NCI-H345 treated with DMSO at 0.1 percent for 48 hours (cell line): ENCODE data around the gene MARS1.
A peak's percentile ranks its signal among the peaks of the same experiment; 100 is the strongest.
"Not testable (repeated sequence)": the region's sequence is repeated elsewhere in the genome, so short reads cannot be mapped to it uniquely, and the experiment has no call there.

Experiments used
- DNase-seq: peaks from one replicate; lab custom pipeline; 2025; ENCODE audit not compliant: unreplicated experiment; lab: John Stamatoyannopoulos, UW

Gene MARS1

DNA sequence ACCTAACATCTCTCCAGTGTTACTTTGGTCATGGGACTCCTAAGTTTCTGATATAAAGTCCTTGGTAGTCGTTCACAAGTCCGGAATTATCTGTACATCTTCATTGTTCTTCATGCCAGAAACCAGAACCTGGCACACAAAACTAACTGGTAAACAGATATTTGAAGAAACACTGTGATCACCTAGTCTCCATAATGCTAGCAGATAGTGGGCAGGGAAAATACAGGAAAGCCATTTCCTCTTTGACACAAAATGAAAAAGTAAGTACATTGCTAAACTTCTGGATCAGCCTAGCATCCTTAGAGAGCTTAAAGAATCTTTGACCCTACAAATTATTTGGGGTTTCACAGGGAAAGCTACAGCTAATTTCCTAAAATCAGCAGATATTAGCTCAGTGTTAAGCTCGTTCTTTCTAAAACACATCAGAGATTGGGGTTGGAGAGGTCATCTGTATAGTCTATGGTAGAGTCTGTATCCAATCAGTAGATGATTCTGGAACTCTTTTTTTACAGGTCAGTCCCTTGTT is 27.6 kb downstream of the MARS1 start:
- no peak for DNase-seq

DNA sequence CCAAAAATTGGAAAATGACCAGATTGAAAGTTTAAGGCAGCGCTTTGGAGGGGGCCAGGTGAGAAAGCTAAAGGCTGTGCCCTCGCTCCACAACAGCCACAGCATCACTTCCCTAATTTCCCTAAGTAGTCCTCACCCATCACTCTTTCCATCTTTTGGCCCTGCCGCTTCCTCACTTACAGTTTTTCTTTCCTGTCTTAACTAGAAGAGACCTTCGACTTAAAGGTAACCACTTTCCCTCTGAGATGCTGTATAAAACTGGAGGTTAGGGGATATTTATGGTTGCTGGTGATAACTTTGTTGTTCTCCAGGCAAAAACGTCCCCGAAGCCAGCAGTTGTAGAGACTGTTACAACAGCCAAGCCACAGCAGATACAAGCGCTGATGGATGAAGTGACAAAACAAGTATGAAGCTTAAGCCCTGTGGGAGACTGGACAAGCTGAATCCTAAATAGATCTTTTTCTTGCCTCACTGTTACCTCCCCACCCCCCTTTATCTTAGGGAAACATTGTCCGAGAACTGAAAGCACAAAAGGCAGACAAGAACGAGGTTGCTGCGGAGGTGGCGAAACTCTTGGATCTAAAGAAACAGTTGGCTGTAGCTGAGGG is 28.2 kb downstream of the MARS1 start:
- DNase-seq = no peak

DNA sequence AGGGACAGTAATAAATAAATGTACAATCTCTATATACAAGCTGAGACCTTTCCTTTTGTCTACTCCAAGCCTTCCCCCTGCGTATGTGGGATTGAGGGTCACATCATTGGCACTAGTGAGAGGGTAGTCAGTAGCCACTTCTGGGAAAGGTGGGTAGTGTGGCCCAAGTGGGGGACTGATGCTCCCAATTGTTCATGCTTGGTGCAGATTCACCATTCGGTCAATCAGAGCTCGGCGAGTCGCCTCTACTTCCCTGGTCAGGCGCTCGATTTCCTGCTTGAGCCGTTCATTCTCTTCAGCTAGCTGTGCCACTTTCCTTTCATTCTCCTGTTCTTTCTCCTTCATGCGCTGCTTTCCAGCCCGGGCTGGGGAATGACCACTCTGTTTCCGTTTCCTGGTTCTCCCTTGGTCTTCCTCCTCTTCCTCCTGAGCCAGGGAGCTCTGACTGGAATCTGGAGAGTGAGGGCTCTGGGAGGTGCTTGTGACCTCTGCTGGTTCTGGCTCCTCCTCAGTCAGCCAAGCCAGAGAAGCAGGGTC is 28.8 kb downstream of the MARS1 start:
- no peak for DNase-seq

DNA sequence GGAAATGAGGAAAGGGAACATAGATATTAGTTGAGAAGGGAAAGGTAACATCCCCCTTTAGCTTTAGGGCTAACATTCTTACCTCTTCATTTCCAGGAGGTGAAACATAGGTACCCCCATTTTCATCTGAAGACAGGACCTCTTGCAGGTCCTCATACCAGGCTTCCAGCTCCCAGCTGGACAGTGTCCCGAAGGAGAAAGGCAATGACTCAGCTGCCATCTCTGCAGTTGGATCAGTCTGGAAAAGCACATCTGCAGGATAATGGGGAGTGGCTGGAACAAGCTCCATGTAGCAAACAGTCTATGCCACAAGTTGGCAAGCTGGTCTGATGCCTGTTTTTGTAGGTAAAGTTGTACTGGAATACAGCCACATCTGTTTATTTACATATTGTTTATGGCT is 29.3 kb downstream of the MARS1 start:
- no peak for DNase-seq

- not testable (repeated sequence) for DNase-seq
Observed at GRCh38 chr12:57517718-57518117, 29.9 kb downstream of the MARS1 start.

DNA sequence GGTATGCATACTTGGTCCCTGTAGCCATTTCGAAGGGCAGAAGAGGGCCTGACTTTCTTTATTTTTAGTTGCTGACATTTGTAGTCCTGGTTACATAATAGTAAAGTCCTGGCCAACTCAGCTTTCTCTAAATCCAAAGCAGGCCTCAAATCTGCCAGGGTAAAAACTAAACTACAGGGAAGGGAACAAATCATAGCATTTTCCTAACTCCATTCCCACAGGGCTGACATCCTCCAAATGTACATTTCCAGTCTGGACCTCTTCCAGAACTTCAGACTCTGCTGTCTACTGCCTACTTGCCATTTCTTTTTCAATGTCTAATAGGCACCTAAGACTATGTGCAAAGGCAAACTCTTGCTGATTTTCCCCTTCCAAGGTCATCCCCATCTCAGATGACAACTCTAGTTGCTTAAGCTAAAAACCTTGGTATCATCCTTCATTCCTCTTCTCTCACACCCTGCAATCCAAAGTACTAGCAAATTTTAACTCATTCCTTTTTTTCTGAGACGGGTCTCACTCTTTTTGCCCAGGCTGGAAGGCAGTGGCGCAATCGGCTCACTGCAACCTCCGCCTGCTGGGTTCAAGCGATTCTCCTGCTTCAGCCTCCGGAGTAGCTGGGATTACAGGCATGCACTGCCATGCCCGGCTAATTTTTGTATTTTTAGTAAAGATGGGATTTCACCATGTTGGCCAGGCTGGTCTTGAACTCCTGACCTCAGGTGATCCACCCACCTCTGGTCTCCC is 30.5 kb downstream of the MARS1 start:
- no peak for DNase-seq

DNA sequence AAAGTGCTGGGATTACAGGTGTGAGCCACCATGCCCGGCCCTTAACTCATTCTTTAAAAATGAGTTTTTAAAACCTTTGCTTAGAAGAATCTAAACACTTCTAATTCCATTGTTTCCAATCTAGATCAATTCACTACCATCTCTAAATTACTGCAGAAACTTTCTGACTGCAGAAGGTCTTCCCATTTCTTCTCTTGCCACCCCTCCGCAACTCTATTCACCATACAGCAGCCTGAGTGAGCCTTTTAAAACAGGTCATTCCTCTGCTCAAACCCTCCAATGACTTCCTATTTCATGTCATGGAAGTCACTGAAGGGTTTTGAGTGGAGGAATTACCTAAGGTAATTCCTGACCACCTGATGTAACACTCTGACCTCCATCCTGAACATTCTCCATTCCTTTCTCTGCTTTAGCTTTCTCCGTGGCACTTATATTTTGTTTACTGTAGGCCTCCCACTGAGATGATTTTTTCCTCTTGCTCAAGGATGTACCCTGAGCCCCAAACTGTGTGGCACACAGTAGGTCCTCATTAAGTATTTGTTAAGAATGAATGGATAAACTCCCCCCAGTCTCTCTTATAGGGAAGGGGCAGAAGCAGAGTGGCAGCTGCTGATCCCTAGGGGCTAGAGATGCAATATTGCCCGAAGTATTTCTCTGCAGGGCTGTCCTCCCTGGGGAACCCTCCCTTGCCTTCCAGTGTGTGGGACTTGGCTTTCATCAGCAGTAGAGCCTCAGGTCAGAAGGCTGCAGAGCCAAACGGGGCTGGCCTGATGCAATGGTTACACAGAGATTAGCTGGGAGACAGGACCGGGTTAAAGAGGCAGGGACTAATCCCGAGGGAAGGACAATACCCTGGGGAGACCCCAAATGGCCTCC is 31.3 kb downstream of the MARS1 start:
- DNase-seq = no peak

DNA sequence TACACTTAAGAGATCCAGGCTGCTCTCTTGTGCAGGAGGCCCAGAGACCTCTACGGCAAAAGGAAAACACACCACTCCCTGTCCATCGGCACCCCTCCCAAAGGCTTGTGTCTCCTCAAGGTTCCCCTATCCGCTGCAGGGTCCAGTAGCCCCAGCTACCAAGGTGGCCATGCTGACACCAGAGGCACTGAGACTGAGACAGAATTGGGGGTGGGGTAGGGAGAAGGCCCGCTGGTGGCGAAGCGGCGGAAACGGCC is 31.9 kb downstream of the MARS1 start:
- no peak for DNase-seq

GRCh38 chr12:57520053-57520818 is 32.4 kb downstream of the MARS1 start, which contains the start of gene DDIT3:
Gene DDIT3, minus strand, starts transcription at chr12:57520514. Its CDS starts 3,108 bp downstream, at chr12:57517406.
- peak; percentile 97 for DNase-seq

DNA sequence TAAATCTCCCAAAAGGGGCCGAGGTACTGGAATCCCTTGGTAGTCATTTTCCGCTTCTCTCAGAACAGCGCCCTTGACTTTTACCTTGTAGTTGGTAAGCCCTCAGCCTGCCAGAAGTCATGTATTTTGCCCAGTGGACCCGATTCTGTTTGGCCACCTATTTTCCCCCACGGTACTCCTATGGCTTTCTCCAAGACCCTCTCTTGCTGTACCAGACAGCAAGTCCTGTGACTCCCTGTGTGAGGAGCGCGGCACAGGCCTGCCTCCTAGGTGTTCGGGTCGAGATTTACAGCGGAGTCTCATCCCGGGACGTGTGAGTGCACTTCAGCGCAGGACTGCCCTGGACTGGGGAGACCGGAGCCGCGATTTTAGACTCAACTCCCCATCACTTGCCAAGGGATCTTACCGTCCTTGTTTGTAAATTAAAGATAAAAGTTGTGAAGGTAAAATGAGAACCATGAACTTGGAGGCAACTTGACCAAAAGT is 33.7 kb downstream of the MARS1 start:
- no peak for DNase-seq

GRCh38 chr12:57522011-57522886 is 34.4 kb downstream of the MARS1 start, which contains the start of gene MBD6:
Gene MBD6, plus strand, starts transcription at chr12:57522824. Its CDS starts 1,480 bp downstream, at chr12:57524304.
- DNase-seq = peak; percentile 65

DNA sequence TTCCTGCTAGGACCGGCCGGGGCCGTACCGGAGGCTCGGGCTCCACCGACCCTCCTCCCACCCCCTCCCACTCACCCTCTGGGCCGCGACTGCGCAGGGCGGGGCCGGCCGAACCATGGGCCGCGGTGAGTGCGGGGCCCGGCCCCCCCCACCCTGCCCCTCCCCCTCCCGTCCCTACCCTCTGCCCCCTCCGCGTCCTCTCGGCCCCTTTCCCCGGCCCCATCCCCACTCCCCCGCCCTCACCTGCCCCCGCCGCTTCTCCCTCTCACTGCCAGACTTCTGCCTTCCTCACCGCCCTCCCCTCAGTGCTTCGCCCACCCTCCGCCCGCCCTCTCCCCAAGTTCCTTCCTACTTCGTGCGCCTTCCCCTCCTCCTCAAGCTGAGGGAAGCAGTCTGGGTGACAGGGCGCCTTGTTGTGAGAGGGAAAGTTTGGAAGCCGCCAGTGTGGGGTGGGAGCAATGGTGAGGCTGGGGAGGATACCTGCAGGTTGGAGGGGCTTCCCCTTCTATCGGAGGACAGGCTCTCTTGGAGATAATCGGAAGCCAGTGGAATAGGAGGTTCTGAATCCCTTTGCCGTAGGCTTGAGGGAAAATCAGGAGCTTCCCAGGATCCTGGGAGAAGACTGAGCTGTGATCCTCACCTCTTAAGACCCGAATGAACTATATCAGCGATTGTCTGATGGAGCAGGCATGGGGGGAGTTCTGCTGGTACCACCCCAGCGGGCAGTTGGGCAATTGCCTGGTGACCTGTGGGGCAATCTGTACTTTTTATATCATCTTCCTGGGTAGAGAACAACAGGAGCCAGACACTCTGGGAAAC is 35.2 kb downstream of the MARS1 start:
- no peak for DNase-seq

GRCh38 chr12:57523706-57524614 is 36.1 kb downstream of the MARS1 start:
- DNase-seq = no peak

GRCh38 chr12:57524814-57525614 is 37.1 kb downstream of the MARS1 start:
- no peak for DNase-seq

DNA sequence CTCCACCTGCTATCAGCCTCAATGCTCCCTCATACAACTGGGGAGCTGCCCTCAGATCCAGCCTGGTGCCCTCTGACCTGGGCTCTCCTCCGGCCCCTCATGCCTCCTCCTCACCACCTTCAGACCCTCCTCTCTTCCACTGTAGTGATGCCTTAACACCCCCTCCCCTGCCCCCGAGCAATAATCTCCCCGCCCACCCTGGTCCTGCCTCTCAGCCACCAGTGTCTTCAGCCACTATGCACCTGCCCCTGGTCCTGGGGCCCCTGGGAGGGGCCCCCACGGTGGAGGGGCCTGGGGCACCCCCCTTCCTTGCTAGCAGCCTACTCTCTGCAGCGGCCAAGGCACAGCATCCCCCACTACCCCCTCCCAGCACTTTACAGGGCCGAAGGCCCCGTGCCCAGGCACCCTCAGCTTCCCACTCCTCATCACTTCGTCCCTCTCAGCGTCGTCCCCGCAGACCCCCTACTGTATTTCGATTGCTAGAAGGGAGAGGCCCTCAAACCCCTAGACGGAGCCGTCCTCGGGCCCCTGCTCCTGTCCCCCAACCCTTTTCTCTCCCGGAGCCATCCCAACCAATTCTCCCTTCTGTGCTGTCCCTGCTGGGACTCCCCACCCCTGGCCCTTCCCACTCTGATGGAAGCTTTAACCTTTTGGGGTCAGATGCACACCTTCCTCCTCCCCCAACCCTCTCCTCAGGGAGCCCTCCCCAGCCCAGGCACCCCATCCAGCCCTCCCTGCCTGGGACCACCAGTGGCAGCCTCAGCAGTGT is 37.9 kb downstream of the MARS1 start:
- DNase-seq = no peak

DNA sequence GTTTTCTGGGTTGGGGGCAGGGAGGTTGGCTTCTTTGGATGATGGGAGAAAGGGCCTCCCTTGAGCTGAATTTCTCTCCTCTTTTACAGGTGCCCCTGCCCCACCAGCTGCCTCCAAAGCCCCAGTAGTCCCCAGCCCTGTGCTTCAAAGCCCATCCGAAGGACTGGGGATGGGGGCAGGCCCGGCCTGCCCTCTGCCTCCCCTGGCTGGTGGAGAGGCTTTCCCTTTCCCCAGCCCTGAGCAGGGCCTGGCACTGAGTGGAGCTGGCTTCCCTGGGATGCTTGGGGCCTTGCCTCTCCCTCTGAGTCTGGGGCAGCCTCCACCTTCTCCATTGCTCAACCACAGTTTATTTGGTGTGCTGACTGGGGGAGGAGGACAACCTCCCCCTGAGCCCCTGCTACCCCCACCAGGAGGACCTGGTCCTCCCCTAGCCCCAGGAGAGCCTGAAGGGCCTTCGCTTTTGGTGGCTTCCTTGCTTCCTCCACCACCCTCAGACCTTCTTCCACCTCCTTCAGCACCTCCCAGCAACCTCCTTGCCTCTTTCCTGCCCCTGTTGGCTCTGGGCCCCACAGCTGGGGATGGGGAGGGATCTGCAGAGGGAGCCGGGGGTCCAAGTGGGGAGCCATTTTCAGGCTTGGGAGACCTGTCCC is 38.7 kb downstream of the MARS1 start:
- no peak for DNase-seq
